HG03558 (cell line): ENCODE measurements around the gene LRRC4B.
"Not testable (repeated sequence)": the region's sequence is repeated elsewhere in the genome, so short reads cannot be mapped to it uniquely, and the experiment has no call there.

Experiments used
- ATAC-seq: cut with Tn5 transposase; IDR thresholded peaks from one replicate; pipeline ENCODE4 v1.9.1; 2021; ENCODE audit warnings: moderate number of reproducible peaks; ENCODE audit not compliant: unreplicated experiment; ENCODE audit errors: extremely low read depth

The LRRC4B gene

GRCh38 chr19:50567882-50568727, at the start of gene LRRC4B:
LRRC4B (minus strand) TSS chr19:50568435; CDS start chr19:50548838, 19,597 bp downstream.
- no peak for ATAC-seq

GRCh38 chr19:50612504-50613404, 44.5 kb upstream of the LRRC4B start:
- not testable (repeated sequence) for ATAC-seq

GRCh38 chr19:50607874-50608785, 39.9 kb upstream of the LRRC4B start:
- ATAC-seq, result no peak

- no peak for ATAC-seq
Observed at GRCh38 chr19:50607388-50607787, 39.2 kb upstream of the LRRC4B start.

GRCh38 chr19:50606059-50606836, 38.0 kb upstream of the LRRC4B start:
- not testable (repeated sequence) for ATAC-seq

- ATAC-seq, result not testable (repeated sequence)
Observed at GRCh38 chr19:50604264-50605073, 36.2 kb upstream of the LRRC4B start.

- no peak for ATAC-seq
Observed at GRCh38 chr19:50602935-50603334, 34.7 kb upstream of the LRRC4B start.

- no peak for ATAC-seq
Observed at GRCh38 chr19:50602496-50602895, 34.3 kb upstream of the LRRC4B start.

GRCh38 chr19:50602089-50602422, 33.8 kb upstream of the LRRC4B start:
- no peak for ATAC-seq

- no peak for ATAC-seq
Observed at GRCh38 chr19:50601407-50602088, 33.3 kb upstream of the LRRC4B start.

GRCh38 chr19:50599427-50599826, 31.2 kb upstream of the LRRC4B start:
- ATAC-seq, result no peak

GRCh38 chr19:50590191-50590590, 22.0 kb upstream of the LRRC4B start:
- ATAC-seq, result no peak

- not testable (repeated sequence) for ATAC-seq
Observed at GRCh38 chr19:50581795-50582660, 13.8 kb upstream of the LRRC4B start.

- no peak for ATAC-seq
Observed at GRCh38 chr19:50580970-50581634, 12.9 kb upstream of the LRRC4B start.

GRCh38 chr19:50580240-50580639, 12.0 kb upstream of the LRRC4B start:
- no peak for ATAC-seq

- not testable (repeated sequence) for ATAC-seq
Observed at GRCh38 chr19:50576769-50577168, 8.5 kb upstream of the LRRC4B start.
